ENCODE results near the gene WNT3A. TPM values are rescaled to one million over a fixed set of nuclear protein-coding genes. Genes with fewer than 3 reads are reported as not detected.
A peak's percentile ranks its signal among the peaks of the same experiment; 100 is the strongest.

WNT3A gene
- total RNA-seq, 6 donors from 2014 or later: 1.0 to 19.6 (median 6.4) TPM

GRCh38 chr1:228020686-228021354 lies 14.0 kb downstream of the WNT3A start:
- H3K27me3 ChIP-seq: no peaks in the 10 kb centered on the region
- TF ChIP-seq POLR2A (IDR thresholded peaks at IDR 0.05): no peak
- DNase-seq (no peak), ATAC-seq (ENCODE audit: low FRiP score in 2 of 2) (no peak)
- peaks cover 0 to 9% (median 1%) of the 10 kb centered on the region in 4 donors for H3K4me1 ChIP-seq
- no peaks in the 10 kb centered on the region for H3K36me3 ChIP-seq
- H3K4me3 ChIP-seq: no peak overlapping the region
- no peaks in the 10 kb centered on the region for H3K9me3 ChIP-seq
- WGBS, 2 donors: 76 to 84% methylated on average over 18 of the region's 18 CpGs
- H3K27ac ChIP-seq: no peak overlapping the region

- ATAC-seq (ENCODE audit: low FRiP score in 2 of 2) (peak in 1 of 2 donors; percentile 7), DNase-seq (peak in 1 of 2 donors; percentile 25)
- H3K27me3 ChIP-seq: no peaks in the 10 kb centered on the region
- no peaks in the 10 kb centered on the region for H3K36me3 ChIP-seq
- H3K27ac ChIP-seq: no peak overlapping the region
- no peak overlapping the region for H3K4me3 ChIP-seq
- H3K9me3 ChIP-seq: no peaks in the 10 kb centered on the region
- peaks cover 0 to 9% (median 1%) of the 10 kb centered on the region in 4 donors for H3K4me1 ChIP-seq
- TF ChIP-seq POLR2A (IDR thresholded peaks at IDR 0.05) (no peak), CTCF (IDR thresholded peaks at IDR 0.05) (no peak), EP300 (IDR thresholded peaks at IDR 0.05) (no peak), POLR2AphosphoS5 (IDR thresholded peaks at IDR 0.05) (no peak)
- 42 to 47% methylated on average over 11 to 21 of the region's 21 CpGs for WGBS, 2 donors
Observed at GRCh38 chr1:228021355-228022030, 14.7 kb downstream of the WNT3A start.

GRCh38 chr1:228022571-228023293 lies 15.9 kb downstream of the WNT3A start:
- 86 to 95% methylated on average over 11 to 28 of the region's 28 CpGs for WGBS, 2 donors
- ATAC-seq (ENCODE audit: low FRiP score in 2 of 2) (no peak), DNase-seq (peak in 1 of 2 donors; percentile 68)
- Histone ChIP-seq H3K27ac (no peak overlapping the region), H3K4me1 (peaks cover 0 to 9% (median 1%) of the 10 kb centered on the region in 4 donors), H3K27me3 (no peaks in the 10 kb centered on the region), H3K36me3 (no peaks in the 10 kb centered on the region), H3K9me3 (no peaks in the 10 kb centered on the region), H3K4me3 (no peak overlapping the region)
- TF ChIP-seq POLR2AphosphoS5 (IDR thresholded peaks at IDR 0.05): no peak
- no peak for TF ChIP-seq POLR2A (IDR thresholded peaks at IDR 0.05)
- no peak for TF ChIP-seq EP300 (IDR thresholded peaks at IDR 0.05)
- no peak for TF ChIP-seq CTCF (IDR thresholded peaks at IDR 0.05)

- H3K9me3 ChIP-seq: no peaks in the 10 kb centered on the region
- ATAC-seq (ENCODE audit: low FRiP score in 2 of 2): no peak
- H3K4me3 ChIP-seq: no peak overlapping the region
- 96% methylated on average over 3 of the region's 3 CpGs for WGBS, 2 donors
- H3K36me3 ChIP-seq: no peaks in the 10 kb centered on the region
- DNase-seq: no peak
- no peak for TF ChIP-seq EP300 (IDR thresholded peaks at IDR 0.05)
- peak in 1 of 4 donors; percentile 28 for TF ChIP-seq POLR2A (IDR thresholded peaks at IDR 0.05)
- H3K27ac ChIP-seq: no peak overlapping the region
- H3K27me3 ChIP-seq: no peaks in the 10 kb centered on the region
- peaks cover 0 to 9% (median 1%) of the 10 kb centered on the region in 4 donors for H3K4me1 ChIP-seq
Observed at GRCh38 chr1:228023294-228023639, 16.5 kb downstream of the WNT3A start.

GRCh38 chr1:228029281-228029680 lies 22.5 kb downstream of the WNT3A start:
- Histone ChIP-seq H3K27ac (no peak overlapping the region), H3K4me3 (no peak overlapping the region), H3K9me3 (peaks cover 0 to 5% (median 0%) of the 10 kb centered on the region in 4 donors), H3K4me1 (no peaks in the 10 kb centered on the region), H3K27me3 (no peaks in the 10 kb centered on the region), H3K36me3 (no peaks in the 10 kb centered on the region)
- TF ChIP-seq POLR2AphosphoS5 (IDR thresholded peaks at IDR 0.05) (no peak), CTCF (IDR thresholded peaks at IDR 0.05) (no peak), EP300 (IDR thresholded peaks at IDR 0.05) (no peak), POLR2A (IDR thresholded peaks at IDR 0.05) (no peak)
- DNase-seq: no peak
- WGBS, 2 donors: 86 to 87% methylated on average over 10 of the region's 10 CpGs
- ATAC-seq (ENCODE audit: low FRiP score in 2 of 2): no peak

Data from upper lobe of left lung (tissue), 6 donors.